K562 (cell line): Measurements from ENCODE around the gene SPRYD3. TPM values are rescaled to one million over a fixed set of nuclear protein-coding genes. Genes with fewer than 3 reads are reported as not detected.

ENCODE experiments used
- DDX20 ChIP-seq: fragments of 450-650 bp; IDR thresholded peaks from 2 replicates; pipeline ENCODE4 v1.6.1; 2016; ENCODE audit warnings: missing genetic modification characterization, low read depth, mild to moderate bottlenecking, missing compliant biosample characterization, moderate library complexity
- ESRRA ChIP-seq: fragments of 450-650 bp; IDR thresholded peaks from 2 replicates; pipeline ENCODE4 v1.6.1; 2014; ENCODE audit warnings: low read depth, mild to moderate bottlenecking, moderate library complexity, borderline replicate concordance
- FOSL1 ChIP-seq: fragments of 200-800 bp; sonication (Bioruptor generic); conservative IDR thresholded peaks from 2 replicates; pipeline ENCODE4 v1.6.1; 2016; ENCODE audit warnings: missing genetic modification characterization, missing compliant biosample characterization
- HLTF ChIP-seq: fragments of 450-650 bp; IDR thresholded peaks from 2 replicates; pipeline ENCODE4 v1.6.1; 2016
- MTA3 ChIP-seq: fragments of 450-650 bp; formaldehyde crosslinking; IDR thresholded peaks from 2 replicates; pipeline ENCODE4 v1.6.1; 2017; ENCODE audit warnings: mild to moderate bottlenecking, borderline replicate concordance
- SMAD4 ChIP-seq: fragments of 250-450 bp; sonication (Bioruptor Pico); conservative IDR thresholded peaks from 2 replicates; pipeline ENCODE4 v1.8.0; 2021; ENCODE audit warnings: inconsistent platforms, mild to moderate bottlenecking, moderate library complexity
- SPI1 ChIP-seq: IDR thresholded peaks from 2 replicates; pipeline ENCODE4 v1.6.1; 2011; ENCODE audit warnings: low read depth, low read length, control low read depth, borderline replicate concordance
- STAT5A ChIP-seq: IDR thresholded peaks from 2 replicates; pipeline ENCODE4 v1.6.1; 2012; ENCODE audit warnings: low read length, inconsistent platforms, borderline replicate concordance
- TAF9B ChIP-seq: fragments of 450-650 bp; IDR thresholded peaks from 2 replicates; pipeline ENCODE4 v1.6.1; 2018; ENCODE audit warnings: mild to moderate bottlenecking; ENCODE audit not compliant: partially characterized antibody
- XRCC5 ChIP-seq: fragments of 200-400 bp; formaldehyde crosslinking; IDR thresholded peaks from 2 replicates; pipeline ENCODE4 v1.6.1; 2017; ENCODE audit warnings: low read depth, mild to moderate bottlenecking, low read length
- YBX1 ChIP-seq: fragments of 450-650 bp; IDR thresholded peaks from 2 replicates; pipeline ENCODE4 v1.7.1; 2016; ENCODE audit warnings: mild to moderate bottlenecking
- ZC3H4 ChIP-seq: sonication (generic); formaldehyde crosslinking; IDR thresholded peaks from 2 replicates; pipeline ENCODE4 v1.9.0; 2021; ENCODE audit warnings: missing genetic modification reagents, borderline replicate concordance
- ZNF384 ChIP-seq: IDR thresholded peaks from 2 replicates; pipeline ENCODE4 v1.6.1; 2012; ENCODE audit warnings: low read depth, low read length, improper control_type of control experiment
- polyA plus RNA-seq, 8 experiments: library from polyadenylated mRNA; depleted of rRNA in 4 of 8; stranded (reverse) in 5 of 8; unstranded in 3 of 8; fragments of >200 nt; fragmentation: Nextera tagmentation in 2 of 8; fragmentation: Illumina TruSeq in 1 of 8; extraction: Ambion mirVana in 2 of 8; extraction: Trizol in 1 of 8; gene quantifications; 2 replicates each; pipeline versions ENCODE4 v1.2.1 to v1.2.3, GENCODE V29; 2011 to 2014; ENCODE audit warnings: inconsistent platforms in 1 of 8, missing spikeins in 1 of 8
- total RNA-seq, 7 experiments: library from RNA; depleted of rRNA in 6 of 7; stranded (reverse); fragments of >200 nt in 6 of 7; fragmentation: Illumina TruSeq in 2 of 7; extraction: Trizol in 2 of 7; gene quantifications; 2 replicates each; pipeline versions ENCODE4 v1.2.1 to v1.2.3, GENCODE V29; 2011 to 2021; ENCODE audit warnings: low replicate concordance in 1 of 7
- TF ChIP-seq, protein P1 (sequence below): fragments of 450-650 bp; IDR thresholded peaks from 2 replicates; pipeline ENCODE4 v1.6.1; 2017; ENCODE audit warnings: mild to moderate bottlenecking, moderate library complexity
- TF ChIP-seq, protein P2 (sequence below), 2 experiments: fragments of 150-350 bp in 1 of 2; IDR thresholded peaks; 2 replicates each; pipeline ENCODE4 v1.6.1; 2012 to 2016; ENCODE audit warnings: low read depth in 2 of 2, low read length in 2 of 2, mild to moderate bottlenecking in 1 of 2, moderate library complexity in 1 of 2
- TF ChIP-seq, protein P3 (sequence below): sonication (generic); formaldehyde crosslinking; IDR thresholded peaks from 2 replicates; pipeline ENCODE4 v1.8.1; 2022; ENCODE audit warnings: missing genetic modification reagents
- TF ChIP-seq, protein P4 (sequence below): fragments of 250-450 bp; sonication (Bioruptor Pico); IDR thresholded peaks from 2 replicates; pipeline ENCODE4 v1.4.0; 2020; ENCODE audit warnings: borderline replicate concordance
- TF ChIP-seq, protein P5 (sequence below): IDR thresholded peaks from 2 replicates; pipeline ENCODE4 v1.6.1; 2011; ENCODE audit not compliant: insufficient read length; ENCODE audit errors: extremely low read depth

The SPRYD3 gene
- total and polyA plus RNA-seq, 9 of the 15 experiments (the other 6 are each of a cell fraction or from before 2014, with no cell fraction given): 1.5 to 13.6 (median 7.6) TPM

DNA sequence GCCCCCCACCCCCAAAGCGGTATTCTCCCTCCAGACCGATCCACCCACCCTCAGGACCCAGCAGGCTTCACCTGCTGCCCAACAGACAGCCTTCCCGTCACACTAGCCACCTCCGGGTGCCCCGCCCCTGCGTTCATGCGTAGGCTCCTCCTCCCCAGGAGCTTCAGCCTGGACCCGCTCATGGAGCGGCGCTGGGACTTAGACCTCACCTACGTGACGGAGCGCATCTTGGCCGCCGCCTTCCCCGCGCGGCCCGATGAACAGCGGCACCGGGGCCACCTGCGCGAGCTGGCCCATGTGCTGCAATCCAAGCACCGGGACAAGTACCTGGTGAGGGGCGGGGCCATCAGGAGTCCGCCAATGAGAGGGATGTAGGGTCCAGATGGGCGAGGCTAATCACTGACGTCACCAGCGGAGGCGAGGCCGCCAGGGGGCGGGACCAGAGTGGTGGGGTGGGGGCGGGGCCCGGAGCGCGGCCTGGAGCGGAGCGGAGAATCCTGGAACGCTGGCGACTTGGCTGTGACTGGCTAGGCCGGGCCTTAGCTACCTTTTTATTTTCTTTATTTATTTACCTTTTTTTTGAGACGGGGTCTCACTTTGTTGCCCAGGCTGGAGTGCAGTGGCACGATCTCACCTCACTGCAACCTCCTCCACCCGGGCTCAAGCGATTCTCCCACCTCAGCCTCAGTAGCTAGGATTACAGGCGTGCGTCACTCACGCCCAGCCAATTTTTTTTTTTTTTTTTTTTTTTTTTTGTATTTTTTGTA is 24.9 kb downstream of the SPRYD3 start (continued):
- TF ChIP-seq ESRRA: no peak
- no peak for TF ChIP-seq TAF9B
- TF ChIP-seq, protein P1, sequence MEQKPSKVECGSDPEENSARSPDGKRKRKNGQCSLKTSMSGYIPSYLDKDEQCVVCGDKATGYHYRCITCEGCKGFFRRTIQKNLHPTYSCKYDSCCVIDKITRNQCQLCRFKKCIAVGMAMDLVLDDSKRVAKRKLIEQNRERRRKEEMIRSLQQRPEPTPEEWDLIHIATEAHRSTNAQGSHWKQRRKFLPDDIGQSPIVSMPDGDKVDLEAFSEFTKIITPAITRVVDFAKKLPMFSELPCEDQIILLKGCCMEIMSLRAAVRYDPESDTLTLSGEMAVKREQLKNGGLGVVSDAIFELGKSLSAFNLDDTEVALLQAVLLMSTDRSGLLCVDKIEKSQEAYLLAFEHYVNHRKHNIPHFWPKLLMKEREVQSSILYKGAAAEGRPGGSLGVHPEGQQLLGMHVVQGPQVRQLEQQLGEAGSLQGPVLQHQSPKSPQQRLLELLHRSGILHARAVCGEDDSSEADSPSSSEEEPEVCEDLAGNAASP: no peak
- TF ChIP-seq ZC3H4 (CRISPR knock-in tag): no peak
- TF ChIP-seq XRCC5: no peak
- TF ChIP-seq, protein P2, sequence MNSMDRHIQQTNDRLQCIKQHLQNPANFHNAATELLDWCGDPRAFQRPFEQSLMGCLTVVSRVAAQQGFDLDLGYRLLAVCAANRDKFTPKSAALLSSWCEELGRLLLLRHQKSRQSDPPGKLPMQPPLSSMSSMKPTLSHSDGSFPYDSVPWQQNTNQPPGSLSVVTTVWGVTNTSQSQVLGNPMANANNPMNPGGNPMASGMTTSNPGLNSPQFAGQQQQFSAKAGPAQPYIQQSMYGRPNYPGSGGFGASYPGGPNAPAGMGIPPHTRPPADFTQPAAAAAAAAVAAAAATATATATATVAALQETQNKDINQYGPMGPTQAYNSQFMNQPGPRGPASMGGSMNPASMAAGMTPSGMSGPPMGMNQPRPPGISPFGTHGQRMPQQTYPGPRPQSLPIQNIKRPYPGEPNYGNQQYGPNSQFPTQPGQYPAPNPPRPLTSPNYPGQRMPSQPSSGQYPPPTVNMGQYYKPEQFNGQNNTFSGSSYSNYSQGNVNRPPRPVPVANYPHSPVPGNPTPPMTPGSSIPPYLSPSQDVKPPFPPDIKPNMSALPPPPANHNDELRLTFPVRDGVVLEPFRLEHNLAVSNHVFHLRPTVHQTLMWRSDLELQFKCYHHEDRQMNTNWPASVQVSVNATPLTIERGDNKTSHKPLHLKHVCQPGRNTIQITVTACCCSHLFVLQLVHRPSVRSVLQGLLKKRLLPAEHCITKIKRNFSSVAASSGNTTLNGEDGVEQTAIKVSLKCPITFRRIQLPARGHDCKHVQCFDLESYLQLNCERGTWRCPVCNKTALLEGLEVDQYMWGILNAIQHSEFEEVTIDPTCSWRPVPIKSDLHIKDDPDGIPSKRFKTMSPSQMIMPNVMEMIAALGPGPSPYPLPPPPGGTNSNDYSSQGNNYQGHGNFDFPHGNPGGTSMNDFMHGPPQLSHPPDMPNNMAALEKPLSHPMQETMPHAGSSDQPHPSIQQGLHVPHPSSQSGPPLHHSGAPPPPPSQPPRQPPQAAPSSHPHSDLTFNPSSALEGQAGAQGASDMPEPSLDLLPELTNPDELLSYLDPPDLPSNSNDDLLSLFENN (IDR thresholded peaks at IDR 0.05; ENCODE audit: low read depth in 2 of 2, low read length in 2 of 2): no peak
- no peak; the same call in 1 of the 2 replicates for TF ChIP-seq MTA3
- TF ChIP-seq DDX20 (tag): no peak
- no peak for TF ChIP-seq SMAD4 (CRISPR knock-in tag)
- TF ChIP-seq STAT5A: no peak
- no peak for TF ChIP-seq YBX1
- TF ChIP-seq, protein P3, sequence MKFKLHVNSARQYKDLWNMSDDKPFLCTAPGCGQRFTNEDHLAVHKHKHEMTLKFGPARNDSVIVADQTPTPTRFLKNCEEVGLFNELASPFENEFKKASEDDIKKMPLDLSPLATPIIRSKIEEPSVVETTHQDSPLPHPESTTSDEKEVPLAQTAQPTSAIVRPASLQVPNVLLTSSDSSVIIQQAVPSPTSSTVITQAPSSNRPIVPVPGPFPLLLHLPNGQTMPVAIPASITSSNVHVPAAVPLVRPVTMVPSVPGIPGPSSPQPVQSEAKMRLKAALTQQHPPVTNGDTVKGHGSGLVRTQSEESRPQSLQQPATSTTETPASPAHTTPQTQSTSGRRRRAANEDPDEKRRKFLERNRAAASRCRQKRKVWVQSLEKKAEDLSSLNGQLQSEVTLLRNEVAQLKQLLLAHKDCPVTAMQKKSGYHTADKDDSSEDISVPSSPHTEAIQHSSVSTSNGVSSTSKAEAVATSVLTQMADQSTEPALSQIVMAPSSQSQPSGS: no peak
- peak; percentile 79 for TF ChIP-seq ZNF384
- TF ChIP-seq FOSL1 (tag): peak; percentile 34; the same call in 1 of the 2 replicates
- TF ChIP-seq, protein P4, sequence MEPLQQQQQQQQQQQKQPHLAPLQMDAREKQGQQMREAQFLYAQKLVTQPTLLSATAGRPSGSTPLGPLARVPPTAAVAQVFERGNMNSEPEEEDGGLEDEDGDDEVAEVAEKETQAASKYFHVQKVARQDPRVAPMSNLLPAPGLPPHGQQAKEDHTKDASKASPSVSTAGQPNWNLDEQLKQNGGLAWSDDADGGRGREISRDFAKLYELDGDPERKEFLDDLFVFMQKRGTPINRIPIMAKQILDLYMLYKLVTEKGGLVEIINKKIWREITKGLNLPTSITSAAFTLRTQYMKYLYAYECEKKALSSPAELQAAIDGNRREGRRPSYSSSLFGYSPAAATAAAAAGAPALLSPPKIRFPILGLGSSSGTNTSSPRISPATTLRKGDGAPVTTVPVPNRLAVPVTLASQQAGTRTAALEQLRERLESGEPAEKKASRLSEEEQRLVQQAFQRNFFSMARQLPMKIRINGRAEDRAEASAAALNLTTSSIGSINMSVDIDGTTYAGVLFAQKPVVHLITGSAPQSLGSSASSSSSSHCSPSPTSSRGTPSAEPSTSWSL (CRISPR knock-in tag): no peak
- TF ChIP-seq SPI1: no peak
- no peak for TF ChIP-seq HLTF
- TF ChIP-seq, protein P5, sequence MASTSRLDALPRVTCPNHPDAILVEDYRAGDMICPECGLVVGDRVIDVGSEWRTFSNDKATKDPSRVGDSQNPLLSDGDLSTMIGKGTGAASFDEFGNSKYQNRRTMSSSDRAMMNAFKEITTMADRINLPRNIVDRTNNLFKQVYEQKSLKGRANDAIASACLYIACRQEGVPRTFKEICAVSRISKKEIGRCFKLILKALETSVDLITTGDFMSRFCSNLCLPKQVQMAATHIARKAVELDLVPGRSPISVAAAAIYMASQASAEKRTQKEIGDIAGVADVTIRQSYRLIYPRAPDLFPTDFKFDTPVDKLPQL: no peak
